ENCODE measurements around the gene MEAK7.

Gene MEAK7

GRCh38 chr16:84462296-84463210, 41.9 kb downstream of the MEAK7 start:
- no peak for DNase-seq

- DNase-seq, result no peak
Measured at GRCh38 chr16:84461413-84462295, 42.8 kb downstream of the MEAK7 start.

DNA sequence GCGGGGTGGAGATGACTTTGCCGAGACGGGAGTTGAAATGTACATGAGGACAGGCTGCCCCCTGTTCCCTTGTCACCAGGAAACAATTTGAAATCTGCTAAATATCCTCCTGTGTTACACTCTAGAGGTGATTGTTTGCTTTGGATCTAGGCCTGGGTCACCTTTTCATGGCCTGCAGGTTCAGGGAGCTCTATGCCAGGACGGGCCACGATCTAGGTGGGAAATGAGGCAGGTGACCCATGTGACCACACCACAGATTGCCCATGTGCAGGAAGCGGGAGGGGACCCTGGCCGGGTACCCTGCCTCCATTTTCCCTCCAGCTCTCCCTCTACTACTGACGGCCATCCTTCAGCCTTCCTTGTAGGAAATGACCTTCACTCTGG, 43.4 kb downstream of the MEAK7 start:
- no peak for DNase-seq

DNA sequence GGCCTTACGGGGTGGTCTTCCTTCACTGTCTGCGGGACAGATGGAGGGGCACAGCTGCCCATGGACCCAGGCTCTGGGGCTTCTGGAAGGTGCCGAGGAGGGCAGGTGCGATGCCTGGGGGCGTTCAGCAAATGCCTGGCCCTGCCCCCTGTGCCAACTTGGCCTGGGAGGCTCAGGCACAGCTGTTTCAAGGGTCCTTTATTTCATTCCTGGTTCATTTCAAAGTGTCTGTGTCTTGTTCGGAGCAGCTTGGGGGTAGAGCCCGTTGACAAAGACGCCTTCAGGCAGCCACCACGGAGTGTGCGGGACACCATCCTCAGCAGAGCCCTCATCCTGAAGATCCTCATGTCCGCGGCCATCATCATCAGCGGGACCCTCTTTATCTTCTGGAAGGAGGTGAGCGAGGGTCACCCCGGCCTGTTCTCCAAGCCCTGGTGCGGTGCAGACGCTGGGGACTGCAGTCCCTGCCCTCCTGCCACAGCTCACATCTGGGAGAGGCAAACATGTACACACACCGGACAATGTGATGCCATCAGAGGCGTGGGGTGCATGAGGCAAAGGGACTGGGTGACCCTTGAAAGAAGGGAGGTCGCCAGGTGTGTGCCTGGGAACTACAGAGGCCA, 43.9 kb downstream of the MEAK7 start:
- peak; percentile 22 for DNase-seq

- DNase-seq, result peak; percentile 80
Measured at GRCh38 chr16:84459941-84460405, 44.5 kb downstream of the MEAK7 start.

GRCh38 chr16:84459533-84459894, 44.9 kb downstream of the MEAK7 start:
- no peak for DNase-seq

DNA sequence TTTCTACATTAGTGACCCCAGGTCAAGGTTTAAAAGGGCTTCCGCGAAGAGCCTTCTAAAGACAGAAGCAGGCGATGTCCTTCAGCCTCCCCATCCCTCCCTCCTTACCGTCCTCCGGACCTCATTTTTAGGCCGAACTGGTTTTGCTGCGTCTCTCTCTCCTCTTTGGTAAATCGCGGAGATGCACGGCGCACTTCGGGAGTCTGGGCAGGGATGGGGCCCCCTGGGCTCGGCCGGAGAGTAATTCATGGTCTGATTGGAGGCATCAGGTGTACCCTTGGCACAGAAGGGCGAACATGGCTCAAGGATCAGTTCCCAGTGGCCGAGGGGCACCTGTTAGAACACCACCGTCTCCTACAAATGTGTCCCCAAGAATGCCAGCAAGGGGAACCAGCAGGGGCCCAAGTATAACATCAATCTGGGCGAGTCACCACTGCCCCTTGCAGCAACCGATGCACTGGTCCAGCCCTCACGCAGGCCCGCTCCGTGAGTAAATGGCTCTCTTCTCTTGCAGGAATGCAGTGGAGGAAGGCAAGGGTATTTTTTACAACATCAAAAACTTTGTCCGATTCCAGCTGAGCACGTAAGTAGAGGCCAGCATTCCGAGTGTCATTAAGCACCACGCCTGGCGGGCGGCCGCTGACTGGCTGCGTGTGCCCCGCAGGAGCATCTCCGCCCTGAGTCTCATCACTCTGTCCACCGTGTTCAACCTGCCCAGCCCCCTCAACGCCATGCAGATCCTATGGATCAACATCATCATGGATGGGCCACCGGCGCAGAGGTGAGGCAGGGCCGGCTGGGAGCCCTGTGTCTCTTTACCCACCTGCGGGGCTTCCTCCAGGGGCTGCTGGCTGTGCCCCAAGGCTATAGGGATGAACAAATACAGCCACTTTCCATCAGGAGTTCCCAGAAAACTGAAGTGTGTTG, 45.6 kb downstream of the MEAK7 start:
- DNase-seq, result no peak

GRCh38 chr16:84455031-84455430, 49.4 kb downstream of the MEAK7 start:
- DNase-seq, result no peak
